Measurements from ENCODE around the gene BRIP1.

GRCh38 chr17:61723914-61724313 lies 139.4 kb downstream of the BRIP1 start:
- TF ChIP-seq NFYB (CRISPR knock-in tag; conservative IDR thresholded peaks at IDR 0.05; ENCODE audit: low read depth): no peak
- no peak for TF ChIP-seq CTCF (IDR thresholded peaks at IDR 0.05)
- TF ChIP-seq ZNF263 (CRISPR knock-in tag; IDR thresholded peaks at IDR 0.05; ENCODE audit: low read depth): no peak
- no peak for TF ChIP-seq ESRRA (CRISPR knock-in tag; IDR thresholded peaks at IDR 0.05; ENCODE audit: borderline replicate concordance)
